Measurements from ENCODE around the gene NEUROG1.
"Not testable (repeated sequence)": the region's sequence is repeated elsewhere in the genome, so short reads cannot be mapped to it uniquely, and the experiment has no call there.

DNA sequence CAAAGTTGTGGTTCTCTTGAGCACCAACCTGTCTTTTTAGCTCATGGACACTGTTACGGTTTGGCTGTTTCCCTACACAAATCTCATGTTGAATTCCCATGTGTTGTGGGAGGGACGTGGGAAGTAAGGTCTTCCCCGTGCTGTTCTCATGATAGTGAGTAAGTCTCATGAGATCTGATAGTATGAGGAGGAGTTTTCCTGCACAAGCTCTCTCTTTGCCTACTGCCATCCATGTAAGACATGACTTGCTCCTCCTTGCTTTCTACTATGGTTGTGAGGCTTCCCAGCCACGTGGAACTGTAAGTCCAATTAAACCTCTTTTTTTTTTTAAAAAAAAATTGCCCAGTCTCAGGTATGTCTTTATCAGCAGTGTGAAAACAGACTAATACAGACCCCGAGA, 6.2 kb downstream of the NEUROG1 start:
- TF ChIP-seq, protein P1, sequence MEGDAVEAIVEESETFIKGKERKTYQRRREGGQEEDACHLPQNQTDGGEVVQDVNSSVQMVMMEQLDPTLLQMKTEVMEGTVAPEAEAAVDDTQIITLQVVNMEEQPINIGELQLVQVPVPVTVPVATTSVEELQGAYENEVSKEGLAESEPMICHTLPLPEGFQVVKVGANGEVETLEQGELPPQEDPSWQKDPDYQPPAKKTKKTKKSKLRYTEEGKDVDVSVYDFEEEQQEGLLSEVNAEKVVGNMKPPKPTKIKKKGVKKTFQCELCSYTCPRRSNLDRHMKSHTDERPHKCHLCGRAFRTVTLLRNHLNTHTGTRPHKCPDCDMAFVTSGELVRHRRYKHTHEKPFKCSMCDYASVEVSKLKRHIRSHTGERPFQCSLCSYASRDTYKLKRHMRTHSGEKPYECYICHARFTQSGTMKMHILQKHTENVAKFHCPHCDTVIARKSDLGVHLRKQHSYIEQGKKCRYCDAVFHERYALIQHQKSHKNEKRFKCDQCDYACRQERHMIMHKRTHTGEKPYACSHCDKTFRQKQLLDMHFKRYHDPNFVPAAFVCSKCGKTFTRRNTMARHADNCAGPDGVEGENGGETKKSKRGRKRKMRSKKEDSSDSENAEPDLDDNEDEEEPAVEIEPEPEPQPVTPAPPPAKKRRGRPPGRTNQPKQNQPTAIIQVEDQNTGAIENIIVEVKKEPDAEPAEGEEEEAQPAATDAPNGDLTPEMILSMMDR (IDR thresholded peaks at IDR 0.05) = not testable (repeated sequence)
- not testable (repeated sequence) for TF ChIP-seq POLR2A (IDR thresholded peaks at IDR 0.05)

All from Peyer's patch (tissue), 4 donors.